Activated CD8-positive, alpha-beta memory T cell treated with anti-CD3 and anti-CD28 coated beads for 4 hours (primary cell): ENCODE results near the gene SCMH1.
"Not testable (repeated sequence)": the region's sequence is repeated elsewhere in the genome, so short reads cannot be mapped to it uniquely, and the experiment has no call there.

ENCODE experiments used
- DNase-seq, 2 donors: peaks; one replicate each; pipeline ENCODE4 v3.0.0-alpha.2; 2020; ENCODE audit warnings: low read depth in 2 of 2

The SCMH1 gene

GRCh38 chr1:41152622-41153044 is 89.5 kb downstream of the SCMH1 start:
- no peak for DNase-seq

- no peak for DNase-seq
Measured at GRCh38 chr1:41151846-41152245, 90.3 kb downstream of the SCMH1 start.

GRCh38 chr1:41149570-41149969 is 92.5 kb downstream of the SCMH1 start:
- DNase-seq: no peak

GRCh38 chr1:41144285-41144684 is 97.8 kb downstream of the SCMH1 start:
- no peak for DNase-seq

GRCh38 chr1:41138549-41138948 is 103.6 kb downstream of the SCMH1 start:
- no peak for DNase-seq

GRCh38 chr1:41135196-41135947 is 106.7 kb downstream of the SCMH1 start:
- no peak for DNase-seq

- DNase-seq: not testable (repeated sequence)
Measured at GRCh38 chr1:41134325-41134724, 107.8 kb downstream of the SCMH1 start.

GRCh38 chr1:41122851-41123518 is 119.1 kb downstream of the SCMH1 start:
- DNase-seq: no peak

- no peak for DNase-seq
Measured at GRCh38 chr1:41122148-41122547, 120.0 kb downstream of the SCMH1 start.

GRCh38 chr1:41118645-41119044 is 123.5 kb downstream of the SCMH1 start:
- DNase-seq: no peak

- DNase-seq: not testable (repeated sequence)
Measured at GRCh38 chr1:41117241-41117640, 124.9 kb downstream of the SCMH1 start.

- no peak for DNase-seq
Measured at GRCh38 chr1:41110736-41111135, 131.4 kb downstream of the SCMH1 start.

- no peak for DNase-seq
Measured at GRCh38 chr1:41110286-41110685, 131.8 kb downstream of the SCMH1 start.

- no peak for DNase-seq
Measured at GRCh38 chr1:41109310-41110197, 132.6 kb downstream of the SCMH1 start.

GRCh38 chr1:41108696-41109275 is 133.3 kb downstream of the SCMH1 start:
- DNase-seq: no peak

GRCh38 chr1:41103766-41104165 is 138.3 kb downstream of the SCMH1 start:
- no peak for DNase-seq

- no peak for DNase-seq
Measured at GRCh38 chr1:41102653-41103052, 139.5 kb downstream of the SCMH1 start.

- no peak for DNase-seq
Measured at GRCh38 chr1:41101950-41102607, 140.0 kb downstream of the SCMH1 start.

- DNase-seq: no peak
Measured at GRCh38 chr1:41101076-41101475, 141.0 kb downstream of the SCMH1 start.

- no peak for DNase-seq
Measured at GRCh38 chr1:41100170-41100569, 141.9 kb downstream of the SCMH1 start.

GRCh38 chr1:41098730-41099460 is 143.2 kb downstream of the SCMH1 start:
- no peak for DNase-seq
